CD4-positive, alpha-beta T cell (primary cell): ENCODE data around the gene NPPA. TPM values are rescaled to one million over a fixed set of nuclear protein-coding genes. Genes with fewer than 3 reads are reported as not detected.

Experiments
- ATAC-seq: fragments of 200-7000 bp; cut with Tn5 transposase; one replicate; pipeline ENCODE4 v1.10.0; 2022; ENCODE audit warnings: mild to moderate bottlenecking; ENCODE audit not compliant: poor library complexity
- CTCF ChIA-PET: fragments of 350-600 bp; sonication (Branson Sonifier 250); formaldehyde crosslinking; loops from one replicate; lab custom pipeline; 2021; ENCODE audit warnings: antibody characterized with exemption, inconsistent platforms; lab: Charles Lee
- POLR2A ChIA-PET: fragments of 350-600 bp; sonication (Branson Sonifier 250); formaldehyde crosslinking; loops from one replicate; lab custom pipeline; 2021; ENCODE audit warnings: antibody characterized with exemption, inconsistent platforms; lab: Charles Lee
- DNase-seq, 14 experiments: peaks; one replicate each; pipeline ENCODE4 v3.0.0-alpha.2; 2013 to 2020; ENCODE audit warnings: mixed read lengths in 2 of 14
- H3K27ac ChIP-seq, 2 donors: one replicate each; pipeline versions ENCODE4 v1.5.1 to v1.7.0; 2013; ENCODE audit warnings: low read length in 2 of 2, low read depth in 1 of 2, mild to moderate bottlenecking in 1 of 2
- H3K27me3 ChIP-seq, 2 experiments: 1 replicate in 1 of 2; 2 replicates in 1 of 2; pipeline versions ENCODE4 v1.6.1 to v1.7.0; 2013; ENCODE audit warnings: low read length in 2 of 2, control low read depth in 1 of 2, mild to moderate bottlenecking in 1 of 2, moderate library complexity in 1 of 2; ENCODE audit not compliant: insufficient read depth in 2 of 2, control insufficient read depth in 1 of 2
- H3K36me3 ChIP-seq: one replicate; pipeline ENCODE4 v1.6.1; 2013; ENCODE audit warnings: low read length, control low read depth; ENCODE audit not compliant: insufficient read depth
- H3K4me1 ChIP-seq: one replicate; pipeline ENCODE4 v1.6.1; 2013; ENCODE audit warnings: low read length, control low read depth; ENCODE audit not compliant: insufficient read depth
- H3K4me3 ChIP-seq: one replicate; pipeline ENCODE4 v1.5.1; 2013; ENCODE audit warnings: mild to moderate bottlenecking, low read length, moderate library complexity
- H3K9me3 ChIP-seq, 2 experiments: 1 replicate in 1 of 2; 2 replicates in 1 of 2; pipeline versions ENCODE4 v1.6.1 to v1.7.0; 2013; ENCODE audit warnings: low read length in 2 of 2, mild to moderate bottlenecking in 2 of 2, control low read depth in 1 of 2, moderate library complexity in 1 of 2; ENCODE audit not compliant: control insufficient read depth in 1 of 2, insufficient read depth in 1 of 2
- H3K27ac Mint-ChIP-seq: one replicate; pipeline ENCODE4 v1.8.0; 2020; ENCODE audit warnings: mixed read lengths
- H3K27me3 Mint-ChIP-seq: one replicate; pipeline ENCODE4 v1.8.0; 2021; ENCODE audit warnings: mixed read lengths
- H3K36me3 Mint-ChIP-seq: one replicate; pipeline ENCODE4 v1.8.0; 2021; ENCODE audit warnings: low read depth, mixed read lengths
- H3K4me1 Mint-ChIP-seq: one replicate; pipeline ENCODE4 v1.8.0; 2021; ENCODE audit warnings: low read depth, mixed read lengths
- H3K4me3 Mint-ChIP-seq: one replicate; pipeline ENCODE4 v1.8.0; 2020; ENCODE audit warnings: mild to moderate bottlenecking, mixed read lengths
- H3K9me3 Mint-ChIP-seq: one replicate; pipeline ENCODE4 v1.8.0; 2020; ENCODE audit warnings: mixed read lengths
- CTCF ChIP-seq: fragments of 200-600 bp; IDR thresholded peaks from one replicate; pipeline ENCODE4 v1.8.0; 2022; ENCODE audit warnings: antibody characterized with exemption, mild to moderate bottlenecking
- intact Hi-C, 2 experiments: fragments of 100-400 bp; cut with DNase I in 1 of 2; cut with micrococcal nuclease in 1 of 2; formaldehyde crosslinking; loops; one replicate each; pipeline versions ENCODE4 v1.15.1 to v1.9.0; 2023 to 2025; cut with DNase I, micrococcal nuclease
- total RNA-seq, 174 experiments: library from RNA in 2 of 174; stranded (reverse) in 2 of 174; gene quantifications; one replicate each; pipeline ENCODE4 v1.2.3 and lab custom pipeline; 2021 to 2026

NPPA gene
- total RNA-seq, 2 experiments from 2014 or later = not detected

GRCh38 chr1:11872545-11872944 is 25.0 kb upstream of the NPPA start:
- no peaks in the 10 kb centered on the region for H3K4me1 Mint-ChIP-seq
- peaks cover 30% of the 10 kb centered on the region for H3K27me3 Mint-ChIP-seq
- no peaks in the 10 kb centered on the region for H3K9me3 Mint-ChIP-seq
- ATAC-seq = no peak
- Histone ChIP-seq H3K4me1 (no peaks in the 10 kb centered on the region), H3K9me3 (no peaks in the 10 kb centered on the region), H3K4me3 (no peak overlapping the region), H3K27me3 (peaks cover 2 to 4% of the 10 kb centered on the region in 2 experiments), H3K27ac (no peak overlapping the region), H3K36me3 (no peaks in the 10 kb centered on the region)
- DNase-seq = no peak
- POLR2A ChIA-PET = no interaction called here
- H3K27ac Mint-ChIP-seq = no peak overlapping the region
- H3K4me3 Mint-ChIP-seq = no peak overlapping the region
- no peak for TF ChIP-seq CTCF
- intact Hi-C loops = no loop called here
- CTCF ChIA-PET = interaction anchor here (0.7 kb wide), 1 partner anchor 25 kb away, joined by 3 read pairs; the partner anchor contains the start of gene NPPA
- H3K36me3 Mint-ChIP-seq = no peaks in the 10 kb centered on the region

- no peaks in the 10 kb centered on the region for H3K9me3 ChIP-seq
- peaks cover 0 to 2% of the 10 kb centered on the region in 2 experiments for H3K27me3 ChIP-seq
- CTCF ChIA-PET = no interaction called here
- intact Hi-C loops = no loop called here
- H3K4me1 ChIP-seq = no peaks in the 10 kb centered on the region
- DNase-seq = no peak
- H3K4me3 ChIP-seq = no peak overlapping the region
- Mint-ChIP-seq H3K4me3 (no peak overlapping the region), H3K36me3 (no peaks in the 10 kb centered on the region), H3K4me1 (no peaks in the 10 kb centered on the region), H3K27me3 (peaks cover 25% of the 10 kb centered on the region), H3K27ac (no peak overlapping the region), H3K9me3 (no peaks in the 10 kb centered on the region)
- POLR2A ChIA-PET = no interaction called here
- no peak for ATAC-seq
- no peaks in the 10 kb centered on the region for H3K36me3 ChIP-seq
- no peak for TF ChIP-seq CTCF
- no peak overlapping the region for H3K27ac ChIP-seq
These were observed 22.1 kb upstream of the NPPA start for GRCh38 chr1:11869650-11870207.

GRCh38 chr1:11869104-11869503 is 21.5 kb upstream of the NPPA start:
- no peak overlapping the region for H3K4me3 Mint-ChIP-seq
- no peak for DNase-seq
- no peak overlapping the region for H3K4me3 ChIP-seq
- H3K4me1 ChIP-seq = no peaks in the 10 kb centered on the region
- peaks cover 0 to 2% of the 10 kb centered on the region in 2 experiments for H3K27me3 ChIP-seq
- ChIA-PET CTCF (no interaction called here), POLR2A (no interaction called here)
- H3K36me3 ChIP-seq = no peaks in the 10 kb centered on the region
- H3K4me1 Mint-ChIP-seq = no peaks in the 10 kb centered on the region
- no peaks in the 10 kb centered on the region for H3K9me3 ChIP-seq
- H3K9me3 Mint-ChIP-seq = no peaks in the 10 kb centered on the region
- no peaks in the 10 kb centered on the region for H3K36me3 Mint-ChIP-seq
- intact Hi-C loops = no loop called here
- H3K27ac Mint-ChIP-seq = no peak overlapping the region
- ATAC-seq = no peak
- no peak overlapping the region for H3K27ac ChIP-seq
- peaks cover 29% of the 10 kb centered on the region for H3K27me3 Mint-ChIP-seq
- TF ChIP-seq CTCF = no peak
